Calu3 (cell line): ENCODE results near the gene CHI3L1. TPM values are rescaled to one million over a fixed set of nuclear protein-coding genes. Genes with fewer than 3 reads are reported as not detected.
A peak's percentile ranks its signal among the peaks of the same experiment; 100 is the strongest.

Source experiments
- BruUV-seq: library from RNA; stranded (reverse); fragments of 400-500 nt; replicated peaks from 2 replicates; lab custom pipeline; 2021; lab: Mats Ljungman, UMichigan
- CTCF ChIA-PET: fragments of 300-600 bp; sonication (Branson Sonifier 250); formaldehyde crosslinking; loops from one replicate; lab custom pipeline; 2022; ENCODE audit warnings: antibody characterized with exemption; lab: Charles Lee
- DNase-seq: peaks from one replicate; pipeline ENCODE4 v3.0.0; 2022
- H3K27ac Mint-ChIP-seq: one replicate; pipeline ENCODE4 v1.8.0; 2022; ENCODE audit warnings: mixed read lengths; ENCODE audit not compliant: unreplicated experiment
- H3K27me3 Mint-ChIP-seq: one replicate; pipeline ENCODE4 v1.8.0; 2022; ENCODE audit warnings: mixed read lengths; ENCODE audit not compliant: unreplicated experiment
- H3K36me3 Mint-ChIP-seq: one replicate; pipeline ENCODE4 v1.8.0; 2022; ENCODE audit warnings: mild to moderate bottlenecking, moderate library complexity, mixed read lengths; ENCODE audit not compliant: insufficient read depth, unreplicated experiment
- H3K4me1 Mint-ChIP-seq: one replicate; pipeline ENCODE4 v1.8.0; 2022; ENCODE audit warnings: mild to moderate bottlenecking, low read depth, mixed read lengths; ENCODE audit not compliant: unreplicated experiment
- H3K4me3 Mint-ChIP-seq: one replicate; pipeline ENCODE4 v1.8.0; 2022; ENCODE audit warnings: mild to moderate bottlenecking, low read depth, moderate library complexity, mixed read lengths; ENCODE audit not compliant: unreplicated experiment
- H3K9me3 Mint-ChIP-seq: one replicate; pipeline ENCODE4 v1.8.0; 2022; ENCODE audit warnings: low read depth, mixed read lengths; ENCODE audit not compliant: unreplicated experiment
- intact Hi-C: fragments of 100-400 bp; cut with micrococcal nuclease; formaldehyde crosslinking; loops from one replicate; pipeline ENCODE4 v1.10.0; 2022; ENCODE audit not compliant: unreplicated experiment
- total RNA-seq: library from RNA; stranded (reverse); gene quantifications from 2 replicates; pipeline ENCODE4 v1.2.3, GENCODE V29; 2022
- TF ChIP-seq, protein P1 (sequence below): fragments of 200-600 bp; IDR thresholded peaks from one replicate; pipeline ENCODE4 v1.8.0; 2022; ENCODE audit warnings: antibody characterized with exemption; ENCODE audit not compliant: unreplicated experiment

The CHI3L1 gene
- total RNA-seq, 1 experiment from 2014 or later = not detected

DNA sequence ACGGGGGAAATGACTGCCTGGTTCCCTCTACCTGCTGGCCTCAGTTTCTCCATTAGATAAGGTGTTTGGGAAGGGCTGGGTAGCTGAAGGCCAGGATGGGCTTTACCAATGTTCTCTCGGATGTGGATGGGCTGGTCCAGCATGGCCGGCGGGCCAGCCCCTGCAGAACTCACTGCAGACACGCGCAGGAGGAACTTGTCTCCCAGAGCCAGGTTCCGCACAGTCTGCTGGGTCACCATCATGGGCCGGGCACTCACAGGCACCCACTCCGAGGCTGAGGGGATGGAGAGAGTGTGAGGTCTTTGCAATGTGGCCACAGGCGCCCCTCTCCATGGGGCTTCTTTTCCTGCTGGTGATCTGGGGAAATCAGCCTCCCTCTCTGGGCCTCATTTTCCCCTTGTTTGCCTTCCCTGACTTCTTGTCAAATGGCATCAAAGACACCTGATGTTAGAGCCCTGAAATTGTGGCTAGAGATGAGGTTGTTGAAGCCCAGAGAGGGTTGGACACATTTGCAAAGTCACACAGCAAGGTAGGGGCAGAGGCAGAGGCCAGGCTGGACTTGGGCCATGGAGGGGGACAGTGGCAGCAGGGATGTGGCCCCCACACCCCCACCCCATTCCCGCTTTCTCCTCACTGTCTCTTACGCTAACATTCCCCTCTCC lies 12.0 kb downstream of the CHI3L1 start:
- H3K4me1 Mint-ChIP-seq = no peaks in the 10 kb centered on the region
- H3K27me3 Mint-ChIP-seq = peaks cover 84% of the 10 kb centered on the region
- no TSS peak for BruUV-seq
- CTCF ChIA-PET = no interaction called here
- H3K4me3 Mint-ChIP-seq = no peak overlapping the region
- H3K36me3 Mint-ChIP-seq = no peaks in the 10 kb centered on the region
- intact Hi-C loops = no loop called here
- H3K27ac Mint-ChIP-seq = no peak overlapping the region
- TF ChIP-seq, protein P1, sequence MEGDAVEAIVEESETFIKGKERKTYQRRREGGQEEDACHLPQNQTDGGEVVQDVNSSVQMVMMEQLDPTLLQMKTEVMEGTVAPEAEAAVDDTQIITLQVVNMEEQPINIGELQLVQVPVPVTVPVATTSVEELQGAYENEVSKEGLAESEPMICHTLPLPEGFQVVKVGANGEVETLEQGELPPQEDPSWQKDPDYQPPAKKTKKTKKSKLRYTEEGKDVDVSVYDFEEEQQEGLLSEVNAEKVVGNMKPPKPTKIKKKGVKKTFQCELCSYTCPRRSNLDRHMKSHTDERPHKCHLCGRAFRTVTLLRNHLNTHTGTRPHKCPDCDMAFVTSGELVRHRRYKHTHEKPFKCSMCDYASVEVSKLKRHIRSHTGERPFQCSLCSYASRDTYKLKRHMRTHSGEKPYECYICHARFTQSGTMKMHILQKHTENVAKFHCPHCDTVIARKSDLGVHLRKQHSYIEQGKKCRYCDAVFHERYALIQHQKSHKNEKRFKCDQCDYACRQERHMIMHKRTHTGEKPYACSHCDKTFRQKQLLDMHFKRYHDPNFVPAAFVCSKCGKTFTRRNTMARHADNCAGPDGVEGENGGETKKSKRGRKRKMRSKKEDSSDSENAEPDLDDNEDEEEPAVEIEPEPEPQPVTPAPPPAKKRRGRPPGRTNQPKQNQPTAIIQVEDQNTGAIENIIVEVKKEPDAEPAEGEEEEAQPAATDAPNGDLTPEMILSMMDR = no peak
- no peaks in the 10 kb centered on the region for H3K9me3 Mint-ChIP-seq
- DNase-seq = no peak

DNA sequence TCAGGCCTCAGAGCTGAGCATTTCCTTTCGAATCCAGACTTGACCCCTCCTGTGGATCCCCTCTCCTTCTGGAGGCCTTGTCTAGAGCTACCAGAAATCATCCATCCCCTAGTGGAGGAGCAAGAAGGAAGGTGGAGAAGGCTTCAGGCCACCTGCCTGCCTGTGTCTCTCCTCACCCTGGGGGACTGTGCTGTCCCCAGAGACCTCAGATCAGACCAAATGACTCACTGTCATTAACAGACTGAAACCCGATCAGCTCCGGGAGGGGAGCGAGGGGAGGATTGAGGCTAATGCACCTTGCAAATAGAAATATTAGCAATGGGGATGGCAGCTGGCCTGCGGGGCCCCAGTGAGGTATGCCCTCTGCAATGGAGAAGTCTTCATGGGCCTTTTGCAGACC lies 12.9 kb downstream of the CHI3L1 start:
- TF ChIP-seq, protein P1 = no peak
- no peaks in the 10 kb centered on the region for H3K9me3 Mint-ChIP-seq
- no peaks in the 10 kb centered on the region for H3K4me1 Mint-ChIP-seq
- peaks cover 84% of the 10 kb centered on the region for H3K27me3 Mint-ChIP-seq
- no peak for DNase-seq
- H3K36me3 Mint-ChIP-seq = no peaks in the 10 kb centered on the region
- intact Hi-C loops = no loop called here
- no peak overlapping the region for H3K4me3 Mint-ChIP-seq
- H3K27ac Mint-ChIP-seq = no peak overlapping the region
- BruUV-seq = no TSS peak
- CTCF ChIA-PET = interaction anchor here (0.5 to 3.7 kb wide), 8 partner anchors 19 to 207 kb away, joined by 3 to 68 read pairs (median 6); partner anchors contain the start of gene ADORA1

DNA sequence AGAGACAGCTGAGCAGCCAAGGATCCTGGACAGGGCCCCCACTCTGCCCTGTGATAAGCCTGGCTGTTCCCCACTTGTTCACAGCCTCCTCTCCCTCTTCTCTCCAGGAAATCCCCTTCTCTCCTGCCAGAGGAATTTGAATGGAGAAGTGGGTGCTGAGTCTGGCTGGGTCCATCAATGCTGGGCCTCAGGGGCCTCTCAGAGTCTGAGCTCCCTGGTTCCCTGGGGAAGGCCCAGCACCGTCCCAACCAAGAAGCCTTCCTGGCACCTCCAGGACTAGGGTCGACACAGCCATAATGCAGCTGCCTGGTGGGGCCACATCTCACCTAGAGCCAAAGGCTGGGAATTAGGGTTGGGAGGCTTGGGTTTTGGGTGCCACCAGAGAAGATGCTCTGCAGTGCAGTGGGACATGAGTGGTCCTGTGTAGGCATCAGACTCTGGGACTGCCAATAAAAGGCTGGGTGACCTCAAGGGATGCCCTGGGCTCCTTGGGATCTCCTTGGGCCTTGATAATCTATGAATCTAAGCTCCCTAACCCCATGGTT lies 13.4 kb downstream of the CHI3L1 start:
- H3K27me3 Mint-ChIP-seq = peaks cover 84% of the 10 kb centered on the region

DNA sequence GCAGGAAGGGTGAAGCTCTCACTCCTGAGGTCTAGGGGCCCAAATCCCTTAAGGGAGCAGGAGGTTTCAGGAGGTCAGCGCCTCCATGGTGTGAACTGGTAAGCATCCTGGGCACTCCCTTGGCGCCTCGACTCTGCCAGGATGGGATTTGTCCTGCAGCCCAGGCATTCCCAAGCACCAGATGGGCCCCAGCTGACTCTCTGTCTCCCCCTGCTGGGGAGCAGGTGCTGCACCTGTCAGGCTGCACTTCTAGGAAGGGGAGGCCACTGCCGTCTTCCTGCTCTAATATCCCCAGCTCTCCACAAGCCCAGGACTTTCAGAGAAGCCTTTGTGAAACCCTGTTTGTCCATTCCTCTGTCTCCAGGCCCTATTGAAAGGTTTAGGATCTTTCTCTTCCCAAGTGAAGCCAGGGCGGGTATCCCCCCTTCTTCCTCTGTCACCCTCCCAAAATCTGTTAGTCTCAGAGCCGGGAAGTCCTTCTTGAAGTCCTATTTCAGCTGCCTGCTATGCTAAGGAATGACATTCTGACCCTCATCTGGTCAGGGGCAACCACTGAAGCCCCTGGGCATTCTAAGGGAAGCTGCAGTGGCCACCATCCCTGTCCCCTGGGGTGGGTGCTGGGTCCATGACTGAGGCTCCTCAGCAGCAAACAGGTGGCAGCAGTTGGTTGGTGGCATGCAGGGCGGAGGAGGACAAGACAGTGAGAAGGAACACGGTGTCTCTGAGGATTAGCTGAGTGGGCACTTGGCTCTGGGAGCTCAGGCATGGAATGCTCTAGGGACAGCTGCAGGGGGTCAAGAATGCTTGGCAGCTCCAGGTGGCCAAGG lies 14.1 kb downstream of the CHI3L1 start:
- Mint-ChIP-seq H3K27ac (no peak overlapping the region), H3K9me3 (no peaks in the 10 kb centered on the region), H3K4me1 (no peaks in the 10 kb centered on the region), H3K4me3 (no peak overlapping the region), H3K27me3 (peaks cover 78% of the 10 kb centered on the region), H3K36me3 (no peaks in the 10 kb centered on the region)
- no TSS peak for BruUV-seq
- intact Hi-C loops = loop anchor here (1.0 kb wide), 1 partner anchor 54 kb away; no protein-coding TSS in a partner anchor
- CTCF ChIA-PET = interaction anchor here (0.7 to 3.7 kb wide), 11 partner anchors 10 to 133 kb away, joined by 3 to 68 read pairs (median 5); partner anchors contain the start of gene ADORA1
- TF ChIP-seq, protein P1 = peak; percentile 97
- peak; percentile 91 for DNase-seq

More for the DNA sequence above, 13.4 kb downstream of the CHI3L1 start:
- CTCF ChIA-PET = interaction anchor here (0.6 to 3.7 kb wide), 10 partner anchors 19 to 206 kb away, joined by 3 to 68 read pairs (median 4); partner anchors contain the start of gene ADORA1
- Mint-ChIP-seq H3K36me3 (no peaks in the 10 kb centered on the region), H3K9me3 (no peaks in the 10 kb centered on the region), H3K4me1 (no peaks in the 10 kb centered on the region), H3K4me3 (no peak overlapping the region), H3K27ac (no peak overlapping the region)
- BruUV-seq = no TSS peak
- TF ChIP-seq, protein P1 = no peak
- DNase-seq = no peak
- intact Hi-C loops = no loop called here
